ENCODE measurements around the gene ACSL6.
"Not testable (repeated sequence)": the region's sequence is repeated elsewhere in the genome, so short reads cannot be mapped to it uniquely, and the experiment has no call there.

ACSL6 gene

GRCh38 chr5:131914472-131914871 lies 97.0 kb downstream of the ACSL6 start:
- DNase-seq (ENCODE audit: low read depth), result no peak
- no peak for TF ChIP-seq CTCF (IDR thresholded peaks at IDR 0.05; ENCODE audit: insufficient read depth, low read depth, low read length, missing control alignments)
- no peak overlapping the region for H3K4me3 ChIP-seq (ENCODE audit: low read length)

- TF ChIP-seq CTCF (IDR thresholded peaks at IDR 0.05; ENCODE audit: insufficient read depth, low read depth, low read length, missing control alignments), result no peak
- DNase-seq (ENCODE audit: low read depth), result no peak
- H3K4me3 ChIP-seq (ENCODE audit: low read length), result no peak overlapping the region
These were observed 97.9 kb downstream of the ACSL6 start for GRCh38 chr5:131913603-131914002.

GRCh38 chr5:131906668-131907067 lies 104.8 kb downstream of the ACSL6 start:
- no peak for DNase-seq (ENCODE audit: low read depth)
- TF ChIP-seq CTCF (IDR thresholded peaks at IDR 0.05; ENCODE audit: insufficient read depth, low read depth, low read length, missing control alignments), result no peak
- H3K4me3 ChIP-seq (ENCODE audit: low read length), result no peak overlapping the region

- not testable (repeated sequence) for DNase-seq (ENCODE audit: low read depth); H3K4me3 ChIP-seq (ENCODE audit: low read length)
These were observed 109.2 kb downstream of the ACSL6 start for GRCh38 chr5:131902266-131902665.
